WTC11 (cell line): ENCODE measurements around the gene PGA5. TPM values are rescaled to one million over a fixed set of nuclear protein-coding genes. Genes with fewer than 3 reads are reported as not detected.

Experiments
- ATAC-seq: fragments of 200-7000 bp; cut with Tn5 transposase; 2 replicates; pipeline ENCODE4 v1.10.0; 2021; ENCODE audit warnings: mild to moderate bottlenecking, moderate library complexity
- CTCF ChIA-PET: fragments of 300-600 bp; sonication (Branson Sonifier 250); formaldehyde crosslinking; loops from one replicate; lab custom pipeline; 2021; ENCODE audit warnings: antibody characterized with exemption; lab: Charles Lee
- POLR2A ChIA-PET: fragments of 350-600 bp; sonication (Branson Sonifier 250); formaldehyde crosslinking; loops from one replicate; lab custom pipeline; 2021; ENCODE audit warnings: antibody characterized with exemption; lab: Charles Lee
- DNase-seq: peaks from one replicate; pipeline ENCODE4 v3.0.0; 2021; ENCODE audit warnings: low spot score
- H3K27ac Mint-ChIP-seq: 2 replicates; pipeline ENCODE4 v1.8.0; 2021; ENCODE audit warnings: mixed read lengths
- H3K27me3 Mint-ChIP-seq: 2 replicates; pipeline ENCODE4 v1.8.0; 2021; ENCODE audit warnings: low read depth, mild to moderate bottlenecking, moderate library complexity, mixed read lengths
- H3K36me3 Mint-ChIP-seq: 2 replicates; pipeline ENCODE4 v1.8.0; 2021; ENCODE audit warnings: mixed read lengths
- H3K4me1 Mint-ChIP-seq: 2 replicates; pipeline ENCODE4 v1.8.0; 2022; ENCODE audit warnings: mixed read lengths
- H3K4me3 Mint-ChIP-seq: 2 replicates; pipeline ENCODE4 v1.8.0; 2021; ENCODE audit warnings: mild to moderate bottlenecking, moderate library complexity, mixed read lengths
- H3K9me3 Mint-ChIP-seq: 2 replicates; pipeline ENCODE4 v1.8.0; 2021; ENCODE audit warnings: mixed read lengths
- ATF2 ChIP-seq: sonication (generic); formaldehyde crosslinking; IDR thresholded peaks from 2 replicates; pipeline ENCODE4 v1.8.1; 2022; ENCODE audit warnings: low read depth, missing genetic modification reagents, borderline replicate concordance
- CTCF ChIP-seq: fragments of 200-600 bp; IDR thresholded peaks from 2 replicates; pipeline ENCODE4 v1.8.0; 2022; ENCODE audit warnings: antibody characterized with exemption
- ERG ChIP-seq: fragments of 250-450 bp; sonication (Bioruptor Pico); IDR thresholded peaks from 2 replicates; pipeline ENCODE4 v1.8.0; 2021; ENCODE audit warnings: mild to moderate bottlenecking
- GRHL2 ChIP-seq: fragments of 250-450 bp; sonication (Bioruptor Pico); IDR thresholded peaks from 2 replicates; pipeline ENCODE4 v1.8.0; 2022; ENCODE audit warnings: mild to moderate bottlenecking, moderate library complexity; ENCODE audit not compliant: insufficient replicate concordance, severe bottlenecking
- MXD4 ChIP-seq: fragments of 250-450 bp; sonication (Bioruptor Pico); IDR thresholded peaks from 2 replicates; pipeline ENCODE4 v1.8.0; 2021; ENCODE audit warnings: mild to moderate bottlenecking, moderate library complexity, borderline replicate concordance
- OVOL2 ChIP-seq: fragments of 250-450 bp; sonication (Bioruptor Pico); IDR thresholded peaks from 2 replicates; pipeline ENCODE4 v1.9.0; 2021; ENCODE audit warnings: mild to moderate bottlenecking, borderline replicate concordance
- PRDM15 ChIP-seq: sonication (generic); formaldehyde crosslinking; IDR thresholded peaks from 2 replicates; pipeline ENCODE4 v1.8.0; 2022; ENCODE audit warnings: missing genetic modification reagents
- PRRX2 ChIP-seq: fragments of 250-450 bp; sonication (Bioruptor Pico); IDR thresholded peaks from 2 replicates; pipeline ENCODE4 v1.8.0; 2021; ENCODE audit warnings: mild to moderate bottlenecking
- SMAD3 ChIP-seq: sonication (generic); formaldehyde crosslinking; IDR thresholded peaks from 2 replicates; pipeline ENCODE4 v1.8.0; 2022; ENCODE audit warnings: missing genetic modification reagents, mild to moderate bottlenecking, borderline replicate concordance
- SMAD4 ChIP-seq: sonication (generic); formaldehyde crosslinking; IDR thresholded peaks from 2 replicates; pipeline ENCODE4 v1.8.0; 2022; ENCODE audit warnings: mild to moderate bottlenecking, missing genetic modification reagents
- TEAD4 ChIP-seq: sonication (generic); formaldehyde crosslinking; IDR thresholded peaks from 2 replicates; pipeline ENCODE4 v1.8.0; 2022; ENCODE audit warnings: mild to moderate bottlenecking, missing genetic modification reagents
- ZBTB21 ChIP-seq: sonication (generic); formaldehyde crosslinking; IDR thresholded peaks from 2 replicates; pipeline ENCODE4 v1.8.1; 2023; ENCODE audit warnings: mild to moderate bottlenecking, missing genetic modification reagents, borderline replicate concordance
- ZNF138 ChIP-seq: sonication (generic); formaldehyde crosslinking; conservative IDR thresholded peaks from 2 replicates; pipeline ENCODE4 v1.8.1; 2022; ENCODE audit warnings: mild to moderate bottlenecking, moderate library complexity, missing genetic modification reagents
- ZNF232 ChIP-seq: sonication (generic); formaldehyde crosslinking; IDR thresholded peaks from 2 replicates; pipeline ENCODE4 v1.8.0; 2022; ENCODE audit warnings: mild to moderate bottlenecking, missing genetic modification reagents
- ZNF532 ChIP-seq: fragments of 250-450 bp; sonication (Bioruptor Pico); IDR thresholded peaks from 2 replicates; pipeline ENCODE4 v1.9.0; 2021; ENCODE audit warnings: mild to moderate bottlenecking, borderline replicate concordance
- total RNA-seq: library from RNA; stranded (reverse); gene quantifications from 3 replicates; pipeline ENCODE4 v1.2.3, GENCODE V29; 2021

Gene PGA5
- total RNA-seq, 1 experiment from 2014 or later = 0.35 TPM

- DNase-seq (peak; percentile 85), ATAC-seq (peak; percentile 97)
- H3K27ac Mint-ChIP-seq = no peak overlapping the region
- TF ChIP-seq ERG (CRISPR knock-in tag) (no peak), ZNF138 (CRISPR knock-in tag) (no peak), CTCF (peak; percentile 77)
- TF ChIP-seq, all 79 proteins: peak for 1
- 0 out of 2 replicates have a peak, but pooled peaks cover 3% of the 10 kb centered on the region for H3K4me1 Mint-ChIP-seq
- no peaks in the 10 kb centered on the region for H3K9me3 Mint-ChIP-seq
- POLR2A ChIA-PET = no interaction called here
- CTCF ChIA-PET = interaction anchor here (0.6 to 3.0 kb wide), 10 partner anchors 8 to 138 kb away, joined by 3 to 12 read pairs (median 6); partner anchors contain the start of genes TMEM216 and VWCE
- no peaks in the 10 kb centered on the region for H3K27me3 Mint-ChIP-seq
- H3K4me3 Mint-ChIP-seq = no peak overlapping the region
- peaks cover 3% of the 10 kb centered on the region; the same call in 1 of the 2 replicates for H3K36me3 Mint-ChIP-seq
Measured at GRCh38 chr11:61254403-61255025, 13.5 kb downstream of the PGA5 start.

GRCh38 chr11:61256710-61257482 lies 15.9 kb downstream of the PGA5 start:
- TF ChIP-seq ATF2 (CRISPR knock-in tag) (no peak), SMAD3 (CRISPR knock-in tag) (no peak), ZNF232 (CRISPR knock-in tag) (no peak), SMAD4 (CRISPR knock-in tag) (no peak)
- TF ChIP-seq, all 79 proteins: peak for 0

GRCh38 chr11:61258546-61258945 lies 17.6 kb downstream of the PGA5 start:
- ATAC-seq (no peak), DNase-seq (no peak)
- H3K9me3 Mint-ChIP-seq = no peaks in the 10 kb centered on the region
- 0 out of 2 replicates have a peak, but pooled peaks cover 3% of the 10 kb centered on the region for H3K4me1 Mint-ChIP-seq
- CTCF ChIA-PET = interaction anchor here (1.3 kb wide), 1 partner anchor 36 kb away, joined by 4 read pairs; the partner anchor contains the start of gene VWCE
- H3K27ac Mint-ChIP-seq = no peak overlapping the region
- POLR2A ChIA-PET = no interaction called here
- H3K27me3 Mint-ChIP-seq = no peaks in the 10 kb centered on the region
- no peak overlapping the region for H3K4me3 Mint-ChIP-seq
- H3K36me3 Mint-ChIP-seq = peaks cover 7% of the 10 kb centered on the region; the same call in 1 of the 2 replicates
- no peak for TF ChIP-seq GRHL2 (CRISPR knock-in tag)
- no peak for TF ChIP-seq PRRX2 (CRISPR knock-in tag)
- no peak for TF ChIP-seq MXD4 (CRISPR knock-in tag)
- TF ChIP-seq TEAD4 (CRISPR knock-in tag) = no peak
- no peak for TF ChIP-seq PRDM15 (CRISPR knock-in tag)
- TF ChIP-seq OVOL2 (CRISPR knock-in tag) = no peak
- no peak for TF ChIP-seq ZNF532 (CRISPR knock-in tag)
- TF ChIP-seq ZBTB21 (CRISPR knock-in tag) = no peak

More at GRCh38 chr11:61256710-61257482, 15.9 kb downstream of the PGA5 start:
- POLR2A ChIA-PET = no interaction called here
- CTCF ChIA-PET = interaction anchor here (0.7 to 3.0 kb wide), 2 partner anchors 38 to 275 kb away, joined by 3 to 12 read pairs; partner anchors contain the start of gene VWCE
- Mint-ChIP-seq H3K27ac (no peak overlapping the region), H3K27me3 (no peaks in the 10 kb centered on the region), H3K4me1 (0 out of 2 replicates have a peak, but pooled peaks cover 3% of the 10 kb centered on the region), H3K4me3 (no peak overlapping the region), H3K9me3 (no peaks in the 10 kb centered on the region), H3K36me3 (peaks cover 3% of the 10 kb centered on the region; the same call in 1 of the 2 replicates)
- ATAC-seq (no peak), DNase-seq (no peak)
